Thyroid gland (tissue), 4 donors: Measurements from ENCODE around the gene ABCG8.

Source experiments
- CTCF ChIP-seq, 6 experiments: fragments of 200-600 bp in 3 of 6; fragments of 450-650 bp in 3 of 6; sonication (generic) in 3 of 6; IDR thresholded peaks; one replicate each; pipeline ENCODE4 v1.5.1; 2016 to 2019; ENCODE audit warnings: antibody characterized with exemption in 6 of 6, mild to moderate bottlenecking in 2 of 6, inconsistent platforms in 1 of 6, moderate library complexity in 1 of 6
- POLR2A ChIP-seq, 2 donors: fragments of 450-650 bp; IDR thresholded peaks; one replicate each; pipeline ENCODE4 v1.6.1; 2017; ENCODE audit warnings: antibody characterized with exemption in 2 of 2, mild to moderate bottlenecking in 2 of 2, moderate library complexity in 1 of 2

- no peak for TF ChIP-seq CTCF (IDR thresholded peaks at IDR 0.05)
- TF ChIP-seq POLR2A (IDR thresholded peaks at IDR 0.05): no peak
Observed at GRCh38 chr2:43896906-43897305, 58.1 kb downstream of the ABCG8 start.
